Lung (tissue), 12 donors: ENCODE measurements around the gene SUMO2. TPM values are rescaled to one million over a fixed set of nuclear protein-coding genes. Genes with fewer than 3 reads are reported as not detected.
"Not testable (repeated sequence)": the region's sequence is repeated elsewhere in the genome, so short reads cannot be mapped to it uniquely, and the experiment has no call there.

Source experiments
- ATAC-seq: fragments of 200-7000 bp; cut with Tn5 transposase; one replicate; pipeline ENCODE4 v1.9.1; 2020; ENCODE audit warnings: moderate number of reproducible peaks; ENCODE audit not compliant: insufficient read depth, low FRiP score
- DNase-seq, 3 donors: peaks; one replicate each; pipeline ENCODE4 v3.0.0-alpha.2; 2013 to 2017
- H3K27ac ChIP-seq, 2 donors: one replicate each; pipeline ENCODE4 v1.5.1; 2013; ENCODE audit warnings: mild to moderate bottlenecking in 2 of 2, moderate library complexity in 2 of 2, control low read depth in 1 of 2, inconsistent platforms in 1 of 2, low read depth in 1 of 2, low read length in 1 of 2
- H3K27me3 ChIP-seq, 3 donors: one replicate each; pipeline ENCODE4 v1.5.1; 2013; ENCODE audit warnings: low read length in 2 of 3; ENCODE audit not compliant: control insufficient read depth in 3 of 3, insufficient read depth in 3 of 3
- H3K36me3 ChIP-seq, 4 donors: one replicate each; pipeline ENCODE4 v1.5.1; 2013; ENCODE audit warnings: low read length in 4 of 4, mild to moderate bottlenecking in 1 of 4, moderate library complexity in 1 of 4; ENCODE audit not compliant: control insufficient read depth in 4 of 4, insufficient read depth in 4 of 4
- H3K4me1 ChIP-seq, 5 donors: one replicate each; pipeline ENCODE4 v1.5.1; 2013; ENCODE audit warnings: low read length in 5 of 5, mild to moderate bottlenecking in 2 of 5, moderate library complexity in 1 of 5; ENCODE audit not compliant: control insufficient read depth in 5 of 5, insufficient read depth in 5 of 5
- H3K4me3 ChIP-seq: one replicate; pipeline ENCODE4 v1.5.1; 2013; ENCODE audit warnings: mild to moderate bottlenecking, control low read depth, moderate library complexity
- H3K9ac ChIP-seq, 2 donors: one replicate each; pipeline ENCODE4 v1.5.1; 2013; ENCODE audit warnings: low read length in 2 of 2, control low read depth in 1 of 2; ENCODE audit not compliant: insufficient read depth in 1 of 2
- H3K9me3 ChIP-seq, 4 donors: one replicate each; pipeline ENCODE4 v1.5.1; 2013; ENCODE audit warnings: low read length in 3 of 4, mild to moderate bottlenecking in 1 of 4, moderate library complexity in 1 of 4; ENCODE audit not compliant: control insufficient read depth in 4 of 4, insufficient read depth in 3 of 4
- CTCF ChIP-seq: IDR thresholded peaks from 2 replicates; pipeline ENCODE4 v1.5.1; 2012; ENCODE audit warnings: mild to moderate bottlenecking; ENCODE audit errors: control extremely low read depth, extremely low read depth
- WGBS, 2 donors: extraction: QIAGEN DNeasy Blood & Tissue Kit; methylation state at CpG; one replicate each; pipeline ENCODE4 v1.1.7; 2013; 5-methylcytosine and 5-hydroxymethylcytosine counted together
- polyA plus RNA-seq, 2 donors: library from polyadenylated mRNA; stranded (reverse); fragments of 200-250 nt; gene quantifications; one replicate each; pipeline ENCODE4 v1.2.1, GENCODE V29; 2013
- total RNA-seq, 2 donors: library from RNA; depleted of rRNA in 1 of 2; stranded (reverse); fragments of >200 nt in 1 of 2; gene quantifications; one replicate each; pipeline ENCODE4 v1.2.1, GENCODE V29; 2014 to 2021
- donor health status: control.
- donor health status: control.
- donor health status: Bipolar disorder and iron deficiency.
- donor health status: healthy.
- donor health status: DM: yes; HTN: yes; CAD: no.

SUMO2 gene
- total and polyA plus RNA-seq, 4 donors = 53.6 to 242 (median 89.4) TPM

- 82 to 87% methylated on average over 4 of the region's 4 CpGs for WGBS, 2 donors
- H3K36me3 ChIP-seq = peaks cover 29 to 42% (median 32%) of the 10 kb centered on the region in 4 donors
- H3K4me1 ChIP-seq = peaks cover 0 to 2% (median 0%) of the 10 kb centered on the region in 5 donors
- no peaks in the 10 kb centered on the region for H3K27me3 ChIP-seq
- no peaks in the 10 kb centered on the region for H3K9me3 ChIP-seq
- H3K9ac ChIP-seq = no peak overlapping the region
- DNase-seq (no peak), ATAC-seq (no peak)
- TF ChIP-seq CTCF = no peak
- no peak overlapping the region for H3K4me3 ChIP-seq
- peak overlapping the region in 1 of 2 donors; percentile 5 for H3K27ac ChIP-seq
These were observed 9.2 kb downstream of the SUMO2 start for GRCh38 chr17:75173526-75173925.

GRCh38 chr17:75168998-75169397 lies 13.8 kb downstream of the SUMO2 start:
- H3K27me3 ChIP-seq = no peaks in the 10 kb centered on the region
- WGBS, 2 donors = 89 to 92% methylated on average over 4 of the region's 4 CpGs
- H3K9me3 ChIP-seq = no peaks in the 10 kb centered on the region
- no peaks in the 10 kb centered on the region for H3K4me1 ChIP-seq
- H3K4me3 ChIP-seq = no peak overlapping the region
- peaks cover 22 to 30% (median 27%) of the 10 kb centered on the region in 4 donors for H3K36me3 ChIP-seq
- ATAC-seq (no peak), DNase-seq (no peak)
- H3K9ac ChIP-seq = no peak overlapping the region
- no peak for TF ChIP-seq CTCF
- no peak overlapping the region for H3K27ac ChIP-seq

GRCh38 chr17:75164606-75165005 lies 18.2 kb downstream of the SUMO2 start:
- ATAC-seq = not testable (repeated sequence)
- 95 to 97% methylated on average over 15 of the region's 15 CpGs for WGBS, 2 donors
- peaks cover 5 to 21% (median 10%) of the 10 kb centered on the region in 4 donors for H3K36me3 ChIP-seq

GRCh38 chr17:75163074-75163473 lies 19.7 kb downstream of the SUMO2 start:
- Histone ChIP-seq H3K9ac (no peak overlapping the region), H3K27ac (no peak overlapping the region), H3K4me1 (no peaks in the 10 kb centered on the region), H3K4me3 (no peak overlapping the region), H3K36me3 (peaks cover 5 to 16% (median 10%) of the 10 kb centered on the region in 4 donors), H3K9me3 (no peaks in the 10 kb centered on the region), H3K27me3 (no peaks in the 10 kb centered on the region)
- TF ChIP-seq CTCF = no peak
- 84 to 97% methylated on average over 5 of the region's 5 CpGs for WGBS, 2 donors
- DNase-seq = no peak
- ATAC-seq = no peak

More at GRCh38 chr17:75164606-75165005, 18.2 kb downstream of the SUMO2 start:
- H3K4me3 ChIP-seq, H3K9me3 ChIP-seq, H3K27ac ChIP-seq, H3K9ac ChIP-seq, H3K4me1 ChIP-seq, DNase-seq, H3K27me3 ChIP-seq: not testable (repeated sequence)
